Liver (tissue), 9 donors: Measurements from ENCODE around the gene LILRB3. TPM values are rescaled to one million over a fixed set of nuclear protein-coding genes. Genes with fewer than 3 reads are reported as not detected.

Experiments
- DNase-seq: peaks from one replicate; pipeline ENCODE4 v3.0.0-alpha.2; 2017; ENCODE audit warnings: low spot score
- H3K27ac ChIP-seq, 2 donors: one replicate each; pipeline ENCODE4 v1.7.0; 2013; ENCODE audit warnings: inconsistent platforms in 2 of 2, low read length in 2 of 2, control low read depth in 1 of 2, low read depth in 1 of 2, mild to moderate bottlenecking in 1 of 2
- H3K27me3 ChIP-seq, 4 donors: one replicate each; pipeline versions ENCODE4 v1.6.1 to v1.7.0; 2013; ENCODE audit warnings: low read length in 3 of 4, inconsistent platforms in 1 of 4, mild to moderate bottlenecking in 1 of 4, moderate library complexity in 1 of 4; ENCODE audit not compliant: control insufficient read depth in 4 of 4, insufficient read depth in 4 of 4
- H3K36me3 ChIP-seq, 4 donors: one replicate each; pipeline versions ENCODE4 v1.6.1 to v1.7.0; 2013; ENCODE audit warnings: low read length in 3 of 4, mild to moderate bottlenecking in 3 of 4, low read depth in 1 of 4, moderate library complexity in 1 of 4; ENCODE audit not compliant: control insufficient read depth in 4 of 4, insufficient read depth in 3 of 4
- H3K4me1 ChIP-seq, 4 donors: one replicate each; pipeline versions ENCODE4 v1.6.1 to v1.7.0; 2013; ENCODE audit warnings: low read length in 3 of 4, mild to moderate bottlenecking in 3 of 4, moderate library complexity in 1 of 4; ENCODE audit not compliant: control insufficient read depth in 4 of 4, insufficient read depth in 4 of 4
- H3K4me3 ChIP-seq, 3 donors: one replicate each; pipeline versions ENCODE4 v1.6.1 to v1.7.0; 2013; ENCODE audit warnings: low read length in 3 of 3, control low read depth in 1 of 3, low read depth in 1 of 3, mild to moderate bottlenecking in 1 of 3
- H3K9ac ChIP-seq, 2 donors: one replicate each; pipeline ENCODE4 v1.7.0; 2013; ENCODE audit warnings: low read length in 2 of 2, mild to moderate bottlenecking in 2 of 2, moderate library complexity in 2 of 2, control low read depth in 1 of 2, low read depth in 1 of 2
- H3K9me3 ChIP-seq, 4 donors: one replicate each; pipeline versions ENCODE4 v1.6.1 to v1.7.0; 2013; ENCODE audit warnings: low read length in 3 of 4; ENCODE audit not compliant: control insufficient read depth in 4 of 4
- FOXA1 ChIP-seq: IDR thresholded peaks from 2 replicates; pipeline ENCODE4 v1.6.1; 2016; ENCODE audit warnings: antibody characterized with exemption
- FOXA2 ChIP-seq: IDR thresholded peaks from 2 replicates; pipeline ENCODE4 v1.6.1; 2016; ENCODE audit warnings: antibody characterized with exemption
- HNF4G ChIP-seq: IDR thresholded peaks from 2 replicates; pipeline ENCODE4 v1.6.1; 2016; ENCODE audit warnings: antibody characterized with exemption
- JUND ChIP-seq, 2 donors: IDR thresholded peaks; 2 replicates each; pipeline ENCODE4 v1.6.1; 2016; ENCODE audit warnings: antibody characterized with exemption in 2 of 2
- NR2F2 ChIP-seq: IDR thresholded peaks from 2 replicates; pipeline ENCODE4 v1.6.1; 2016; ENCODE audit warnings: antibody characterized with exemption
- RAD21 ChIP-seq, 2 donors: IDR thresholded peaks; 2 replicates each; pipeline ENCODE4 v1.6.1; 2016; ENCODE audit warnings: antibody characterized with exemption in 2 of 2, mild to moderate bottlenecking in 2 of 2
- RXRA ChIP-seq, 2 donors: IDR thresholded peaks; 2 replicates each; pipeline ENCODE4 v1.6.1; 2017 to 2018; ENCODE audit warnings: antibody characterized with exemption in 2 of 2, mild to moderate bottlenecking in 1 of 2
- TAF1 ChIP-seq: conservative IDR thresholded peaks from 2 replicates; pipeline ENCODE4 v1.6.1; 2016; ENCODE audit warnings: antibody characterized with exemption, mild to moderate bottlenecking
- YY1 ChIP-seq: IDR thresholded peaks from 2 replicates; pipeline ENCODE4 v1.6.1; 2016; ENCODE audit warnings: antibody characterized with exemption, mild to moderate bottlenecking
- WGBS: extraction: QIAGEN DNeasy Blood & Tissue Kit; methylation state at CpG from one replicate; pipeline ENCODE4 v1.1.7; 2013; 5-methylcytosine and 5-hydroxymethylcytosine counted together
- polyA plus RNA-seq, 2 donors: library from polyadenylated mRNA; stranded (reverse) in 1 of 2; unstranded in 1 of 2; fragments of 200-250 nt in 1 of 2; fragments of >200 nt in 1 of 2; fragmentation: Nextera tagmentation in 1 of 2; extraction: Ambion mirVana in 1 of 2; gene quantifications; one replicate each; pipeline versions ENCODE4 v1.2.1 to v1.2.3, GENCODE V29; 2013 to 2015
- total RNA-seq, 2 donors: library from RNA; depleted of rRNA; stranded (reverse); fragments of >200 nt; gene quantifications; one replicate each; pipeline ENCODE4 v1.2.3, GENCODE V29; 2014
- TF ChIP-seq, protein P1 (sequence below): IDR thresholded peaks from 2 replicates; pipeline ENCODE4 v1.6.1; 2016; ENCODE audit warnings: antibody characterized with exemption
- TF ChIP-seq, protein P2 (sequence below): IDR thresholded peaks from 2 replicates; pipeline ENCODE4 v1.6.1; 2016; ENCODE audit warnings: antibody characterized with exemption, mild to moderate bottlenecking
- TF ChIP-seq, protein P3 (sequence below): fragments of 150-350 bp; IDR thresholded peaks from 2 replicates; pipeline ENCODE4 v1.5.1; 2017; ENCODE audit warnings: improper control_type of control experiment, low read depth, low read length; ENCODE audit not compliant: missing input control
- TF ChIP-seq, protein P4 (sequence below): IDR thresholded peaks from 2 replicates; pipeline ENCODE4 v1.6.1; 2016; ENCODE audit warnings: antibody characterized with exemption
- TF ChIP-seq, protein P5 (sequence below): IDR thresholded peaks from 2 replicates; pipeline ENCODE4 v1.6.1; 2016; ENCODE audit warnings: antibody characterized with exemption
- donor health status: healthy.
- donor health status: healthy.
- donor health status: healthy.
- donor health status: healthy.
- donor health status: healthy.

The LILRB3 gene
- total and polyA plus RNA-seq, 4 donors, result 2.2 to 10.5 (median 3.3) TPM

DNA sequence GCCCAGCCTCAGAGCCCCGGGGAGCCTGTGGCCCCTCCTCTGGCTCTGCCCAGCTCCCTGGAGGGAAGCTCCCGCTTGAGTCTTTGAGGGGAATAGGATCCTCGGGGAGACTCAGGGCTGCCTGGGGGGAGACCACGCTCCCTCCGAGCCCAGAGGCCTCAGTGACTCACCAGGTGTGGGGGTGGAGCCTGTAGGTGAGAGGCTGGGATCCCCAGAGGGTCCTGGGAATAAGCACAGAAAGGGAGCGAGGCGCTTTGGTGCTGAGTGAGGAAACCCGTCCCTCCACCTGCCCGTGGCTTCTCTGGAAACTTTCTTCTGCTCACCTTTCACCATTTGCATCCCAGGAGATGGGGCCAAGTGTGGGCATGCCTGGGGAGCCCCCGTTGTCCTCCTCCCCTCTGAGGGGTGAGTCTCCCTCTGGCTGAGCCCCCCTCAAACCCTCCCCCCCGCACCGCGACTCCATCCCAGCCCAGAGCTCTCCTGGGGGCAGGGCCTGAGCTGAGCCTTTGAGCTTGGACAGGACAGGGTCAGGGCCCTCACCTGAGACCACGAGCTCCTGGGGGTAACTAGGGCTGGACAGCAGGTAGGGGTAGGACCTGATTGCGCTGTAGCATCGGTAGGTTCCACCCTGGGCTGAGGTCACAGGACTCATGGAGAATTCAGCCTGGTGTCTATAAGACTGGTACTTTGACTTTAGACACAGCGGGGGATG lies 31.5 kb upstream of the LILRB3 start:
- H3K4me3 ChIP-seq, result no peak overlapping the region
- H3K36me3 ChIP-seq, result no peaks in the 10 kb centered on the region
- H3K27me3 ChIP-seq, result no peaks in the 10 kb centered on the region

DNA sequence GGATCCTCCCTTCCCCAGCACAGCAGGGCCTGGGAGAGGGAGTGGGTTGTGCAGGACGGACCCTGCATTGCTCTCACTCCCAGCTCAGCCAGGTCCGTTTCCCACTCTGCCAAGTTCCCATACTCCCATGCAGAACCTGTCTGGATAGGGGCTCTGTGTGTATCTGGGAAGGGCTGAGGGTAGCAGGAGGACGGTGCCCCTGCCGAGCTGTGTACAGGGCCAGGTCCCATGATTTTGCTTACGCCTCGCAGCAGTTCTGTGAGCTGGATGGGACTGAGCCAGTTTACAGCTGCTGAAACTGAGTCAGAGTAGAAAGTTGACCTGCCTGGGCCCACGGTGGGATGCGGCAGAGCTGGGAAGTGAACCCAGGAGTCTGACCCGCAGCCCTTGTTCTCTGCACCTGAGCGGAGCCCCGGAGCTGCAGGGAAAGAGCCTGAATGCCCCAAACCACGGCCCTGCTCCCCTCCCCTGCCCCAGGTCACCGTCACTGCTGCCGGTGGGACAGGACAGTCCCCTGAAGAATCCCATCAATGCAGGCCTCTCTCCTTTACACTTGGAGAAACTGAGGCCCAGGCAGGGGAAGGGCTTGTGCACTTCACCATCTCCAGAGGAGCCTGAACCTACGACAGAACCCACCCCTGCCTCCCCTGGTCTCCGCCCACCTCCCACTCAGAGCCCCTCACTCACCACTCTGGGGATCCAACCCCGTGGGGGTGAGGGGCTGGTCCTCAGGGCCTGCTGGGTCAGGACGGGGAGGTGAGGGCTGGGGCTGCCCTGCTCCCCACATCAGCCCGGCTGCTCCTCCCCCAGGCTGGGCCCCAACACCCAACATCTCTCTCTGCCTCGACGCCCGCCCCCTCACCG lies 30.8 kb upstream of the LILRB3 start:
- H3K4me3 ChIP-seq, result no peak overlapping the region
- H3K9me3 ChIP-seq, result no peaks in the 10 kb centered on the region
- no peaks in the 10 kb centered on the region for H3K4me1 ChIP-seq
- H3K27me3 ChIP-seq, result no peaks in the 10 kb centered on the region
- WGBS, result 62% methylated on average over 23 of the region's 23 CpGs
- H3K9ac ChIP-seq, result no peak overlapping the region
- H3K36me3 ChIP-seq, result no peaks in the 10 kb centered on the region
- no peak for TF ChIP-seq FOXA2
- TF ChIP-seq YY1, result no peak
- TF ChIP-seq TAF1, result no peak
- TF ChIP-seq RXRA (IDR thresholded peaks at IDR 0.05), result no peak
- TF ChIP-seq, protein P1, sequence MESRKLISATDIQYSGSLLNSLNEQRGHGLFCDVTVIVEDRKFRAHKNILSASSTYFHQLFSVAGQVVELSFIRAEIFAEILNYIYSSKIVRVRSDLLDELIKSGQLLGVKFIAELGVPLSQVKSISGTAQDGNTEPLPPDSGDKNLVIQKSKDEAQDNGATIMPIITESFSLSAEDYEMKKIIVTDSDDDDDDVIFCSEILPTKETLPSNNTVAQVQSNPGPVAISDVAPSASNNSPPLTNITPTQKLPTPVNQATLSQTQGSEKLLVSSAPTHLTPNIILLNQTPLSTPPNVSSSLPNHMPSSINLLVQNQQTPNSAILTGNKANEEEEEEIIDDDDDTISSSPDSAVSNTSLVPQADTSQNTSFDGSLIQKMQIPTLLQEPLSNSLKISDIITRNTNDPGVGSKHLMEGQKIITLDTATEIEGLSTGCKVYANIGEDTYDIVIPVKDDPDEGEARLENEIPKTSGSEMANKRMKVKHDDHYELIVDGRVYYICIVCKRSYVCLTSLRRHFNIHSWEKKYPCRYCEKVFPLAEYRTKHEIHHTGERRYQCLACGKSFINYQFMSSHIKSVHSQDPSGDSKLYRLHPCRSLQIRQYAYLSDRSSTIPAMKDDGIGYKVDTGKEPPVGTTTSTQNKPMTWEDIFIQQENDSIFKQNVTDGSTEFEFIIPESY, result no peak
- TF ChIP-seq, protein P2, sequence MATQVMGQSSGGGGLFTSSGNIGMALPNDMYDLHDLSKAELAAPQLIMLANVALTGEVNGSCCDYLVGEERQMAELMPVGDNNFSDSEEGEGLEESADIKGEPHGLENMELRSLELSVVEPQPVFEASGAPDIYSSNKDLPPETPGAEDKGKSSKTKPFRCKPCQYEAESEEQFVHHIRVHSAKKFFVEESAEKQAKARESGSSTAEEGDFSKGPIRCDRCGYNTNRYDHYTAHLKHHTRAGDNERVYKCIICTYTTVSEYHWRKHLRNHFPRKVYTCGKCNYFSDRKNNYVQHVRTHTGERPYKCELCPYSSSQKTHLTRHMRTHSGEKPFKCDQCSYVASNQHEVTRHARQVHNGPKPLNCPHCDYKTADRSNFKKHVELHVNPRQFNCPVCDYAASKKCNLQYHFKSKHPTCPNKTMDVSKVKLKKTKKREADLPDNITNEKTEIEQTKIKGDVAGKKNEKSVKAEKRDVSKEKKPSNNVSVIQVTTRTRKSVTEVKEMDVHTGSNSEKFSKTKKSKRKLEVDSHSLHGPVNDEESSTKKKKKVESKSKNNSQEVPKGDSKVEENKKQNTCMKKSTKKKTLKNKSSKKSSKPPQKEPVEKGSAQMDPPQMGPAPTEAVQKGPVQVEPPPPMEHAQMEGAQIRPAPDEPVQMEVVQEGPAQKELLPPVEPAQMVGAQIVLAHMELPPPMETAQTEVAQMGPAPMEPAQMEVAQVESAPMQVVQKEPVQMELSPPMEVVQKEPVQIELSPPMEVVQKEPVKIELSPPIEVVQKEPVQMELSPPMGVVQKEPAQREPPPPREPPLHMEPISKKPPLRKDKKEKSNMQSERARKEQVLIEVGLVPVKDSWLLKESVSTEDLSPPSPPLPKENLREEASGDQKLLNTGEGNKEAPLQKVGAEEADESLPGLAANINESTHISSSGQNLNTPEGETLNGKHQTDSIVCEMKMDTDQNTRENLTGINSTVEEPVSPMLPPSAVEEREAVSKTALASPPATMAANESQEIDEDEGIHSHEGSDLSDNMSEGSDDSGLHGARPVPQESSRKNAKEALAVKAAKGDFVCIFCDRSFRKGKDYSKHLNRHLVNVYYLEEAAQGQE, result no peak
- TF ChIP-seq, protein P3, sequence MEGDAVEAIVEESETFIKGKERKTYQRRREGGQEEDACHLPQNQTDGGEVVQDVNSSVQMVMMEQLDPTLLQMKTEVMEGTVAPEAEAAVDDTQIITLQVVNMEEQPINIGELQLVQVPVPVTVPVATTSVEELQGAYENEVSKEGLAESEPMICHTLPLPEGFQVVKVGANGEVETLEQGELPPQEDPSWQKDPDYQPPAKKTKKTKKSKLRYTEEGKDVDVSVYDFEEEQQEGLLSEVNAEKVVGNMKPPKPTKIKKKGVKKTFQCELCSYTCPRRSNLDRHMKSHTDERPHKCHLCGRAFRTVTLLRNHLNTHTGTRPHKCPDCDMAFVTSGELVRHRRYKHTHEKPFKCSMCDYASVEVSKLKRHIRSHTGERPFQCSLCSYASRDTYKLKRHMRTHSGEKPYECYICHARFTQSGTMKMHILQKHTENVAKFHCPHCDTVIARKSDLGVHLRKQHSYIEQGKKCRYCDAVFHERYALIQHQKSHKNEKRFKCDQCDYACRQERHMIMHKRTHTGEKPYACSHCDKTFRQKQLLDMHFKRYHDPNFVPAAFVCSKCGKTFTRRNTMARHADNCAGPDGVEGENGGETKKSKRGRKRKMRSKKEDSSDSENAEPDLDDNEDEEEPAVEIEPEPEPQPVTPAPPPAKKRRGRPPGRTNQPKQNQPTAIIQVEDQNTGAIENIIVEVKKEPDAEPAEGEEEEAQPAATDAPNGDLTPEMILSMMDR, result no peak
- TF ChIP-seq, protein P4, sequence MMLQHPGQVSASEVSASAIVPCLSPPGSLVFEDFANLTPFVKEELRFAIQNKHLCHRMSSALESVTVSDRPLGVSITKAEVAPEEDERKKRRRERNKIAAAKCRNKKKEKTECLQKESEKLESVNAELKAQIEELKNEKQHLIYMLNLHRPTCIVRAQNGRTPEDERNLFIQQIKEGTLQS, result no peak
- TF ChIP-seq JUND (IDR thresholded peaks at IDR 0.05), result no peak
- no peak for TF ChIP-seq HNF4G
- no peak for TF ChIP-seq FOXA1
- no peak for TF ChIP-seq NR2F2
- TF ChIP-seq, protein P5, sequence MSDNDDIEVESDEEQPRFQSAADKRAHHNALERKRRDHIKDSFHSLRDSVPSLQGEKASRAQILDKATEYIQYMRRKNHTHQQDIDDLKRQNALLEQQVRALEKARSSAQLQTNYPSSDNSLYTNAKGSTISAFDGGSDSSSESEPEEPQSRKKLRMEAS, result no peak
- TF ChIP-seq RAD21 (IDR thresholded peaks at IDR 0.05), result no peak
- no peak for DNase-seq
- H3K27ac ChIP-seq, result no peak overlapping the region

More for the DNA sequence above, 31.5 kb upstream of the LILRB3 start:
- Histone ChIP-seq H3K9ac (no peak overlapping the region), H3K27ac (no peak overlapping the region), H3K9me3 (no peaks in the 10 kb centered on the region), H3K4me1 (no peaks in the 10 kb centered on the region)
- WGBS, result 52% methylated on average over 17 of the region's 17 CpGs
- no peak for TF ChIP-seq RAD21 (IDR thresholded peaks at IDR 0.05)
- no peak for TF ChIP-seq TAF1
- TF ChIP-seq, protein P1, result no peak
- no peak for DNase-seq
